Duodenal mucosa (tissue), 2 donors: ENCODE measurements around the gene PBRM1.
A peak's percentile ranks its signal among the peaks of the same experiment; 100 is the strongest.

Experiments
- H3K27ac ChIP-seq: one replicate; pipeline ENCODE4 v1.7.0; 2013; ENCODE audit warnings: low read depth, low read length
- H3K27me3 ChIP-seq, 2 donors: one replicate each; pipeline ENCODE4 v1.7.0; 2013; ENCODE audit warnings: low read length in 2 of 2, control low read depth in 1 of 2; ENCODE audit not compliant: insufficient read depth in 2 of 2, control insufficient read depth in 1 of 2
- H3K36me3 ChIP-seq, 2 donors: one replicate each; pipeline ENCODE4 v1.7.0; 2013; ENCODE audit warnings: low read length in 2 of 2, control low read depth in 1 of 2; ENCODE audit not compliant: insufficient read depth in 2 of 2, control insufficient read depth in 1 of 2
- H3K4me1 ChIP-seq, 2 donors: one replicate each; pipeline ENCODE4 v1.7.0; 2013; ENCODE audit warnings: low read length in 2 of 2, control low read depth in 1 of 2; ENCODE audit not compliant: insufficient read depth in 2 of 2, control insufficient read depth in 1 of 2
- H3K4me3 ChIP-seq, 2 donors: one replicate each; pipeline ENCODE4 v1.7.0; 2013; ENCODE audit warnings: low read length in 2 of 2, low read depth in 1 of 2
- H3K9ac ChIP-seq, 2 donors: one replicate each; pipeline ENCODE4 v1.7.0; 2013; ENCODE audit warnings: low read length in 2 of 2, low read depth in 1 of 2
- H3K9me3 ChIP-seq, 2 donors: one replicate each; pipeline ENCODE4 v1.7.0; 2013; ENCODE audit warnings: low read length in 2 of 2, control low read depth in 1 of 2; ENCODE audit not compliant: control insufficient read depth in 1 of 2

PBRM1 gene

GRCh38 chr3:52532838-52533622 lies 152.7 kb downstream of the PBRM1 start:
- Histone ChIP-seq H3K27me3 (no peaks in the 10 kb centered on the region), H3K27ac (no peak overlapping the region), H3K4me1 (peaks cover 24 to 25% of the 10 kb centered on the region in 2 donors), H3K9me3 (no peaks in the 10 kb centered on the region), H3K9ac (peak overlapping the region in 1 of 2 donors; percentile 47), H3K36me3 (peaks cover 0 to 2% of the 10 kb centered on the region in 2 donors), H3K4me3 (peak overlapping the region; percentile 61 to 68)

- Histone ChIP-seq H3K9ac (peak overlapping the region in 1 of 2 donors; percentile 47), H3K9me3 (no peaks in the 10 kb centered on the region), H3K27ac (no peak overlapping the region), H3K4me3 (peak overlapping the region; percentile 61 to 68), H3K27me3 (no peaks in the 10 kb centered on the region), H3K36me3 (peaks cover 0 to 8% of the 10 kb centered on the region in 2 donors), H3K4me1 (peaks cover 19 to 20% of the 10 kb centered on the region in 2 donors)
Observed at GRCh38 chr3:52532517-52532837, 153.2 kb downstream of the PBRM1 start.

GRCh38 chr3:52531860-52532516 lies 153.7 kb downstream of the PBRM1 start:
- H3K36me3 ChIP-seq = peaks cover 0 to 12% of the 10 kb centered on the region in 2 donors
- peaks cover 14 to 15% of the 10 kb centered on the region in 2 donors for H3K4me1 ChIP-seq
- no peak overlapping the region for H3K9ac ChIP-seq
- no peaks in the 10 kb centered on the region for H3K27me3 ChIP-seq
- no peaks in the 10 kb centered on the region for H3K9me3 ChIP-seq
- H3K27ac ChIP-seq = no peak overlapping the region
- H3K4me3 ChIP-seq = peak overlapping the region in 1 of 2 donors; percentile 68

GRCh38 chr3:52530918-52531826 lies 154.5 kb downstream of the PBRM1 start:
- Histone ChIP-seq H3K4me3 (no peak overlapping the region), H3K36me3 (peaks cover 0 to 14% of the 10 kb centered on the region in 2 donors), H3K4me1 (peaks cover 12 to 15% of the 10 kb centered on the region in 2 donors), H3K9ac (no peak overlapping the region), H3K27ac (no peak overlapping the region), H3K9me3 (no peaks in the 10 kb centered on the region), H3K27me3 (no peaks in the 10 kb centered on the region)

GRCh38 chr3:52529376-52530333 lies 156.1 kb downstream of the PBRM1 start:
- Histone ChIP-seq H3K27me3 (no peaks in the 10 kb centered on the region), H3K36me3 (peaks cover 0 to 16% of the 10 kb centered on the region in 2 donors), H3K9me3 (no peaks in the 10 kb centered on the region), H3K4me1 (peaks cover 7 to 12% of the 10 kb centered on the region in 2 donors), H3K27ac (no peak overlapping the region), H3K9ac (no peak overlapping the region), H3K4me3 (no peak overlapping the region)

GRCh38 chr3:52528586-52529375 lies 156.9 kb downstream of the PBRM1 start:
- no peak overlapping the region for H3K27ac ChIP-seq

GRCh38 chr3:52527732-52528585 lies 157.8 kb downstream of the PBRM1 start:
- no peak overlapping the region for H3K27ac ChIP-seq
- H3K9me3 ChIP-seq = no peaks in the 10 kb centered on the region
- H3K4me3 ChIP-seq = no peak overlapping the region
- no peaks in the 10 kb centered on the region for H3K27me3 ChIP-seq
- peaks cover 0 to 20% of the 10 kb centered on the region in 2 donors for H3K36me3 ChIP-seq
- no peak overlapping the region for H3K9ac ChIP-seq
- H3K4me1 ChIP-seq = peaks cover 4 to 12% of the 10 kb centered on the region in 2 donors

More at GRCh38 chr3:52528586-52529375, 156.9 kb downstream of the PBRM1 start:
- Histone ChIP-seq H3K4me1 (peaks cover 4 to 12% of the 10 kb centered on the region in 2 donors), H3K9me3 (no peaks in the 10 kb centered on the region), H3K27me3 (no peaks in the 10 kb centered on the region), H3K9ac (no peak overlapping the region), H3K4me3 (no peak overlapping the region), H3K36me3 (peaks cover 0 to 20% of the 10 kb centered on the region in 2 donors)

- Histone ChIP-seq H3K27me3 (no peaks in the 10 kb centered on the region), H3K9me3 (no peaks in the 10 kb centered on the region), H3K27ac (no peak overlapping the region), H3K36me3 (peaks cover 0 to 22% of the 10 kb centered on the region in 2 donors), H3K9ac (no peak overlapping the region), H3K4me3 (no peak overlapping the region), H3K4me1 (peaks cover 0 to 5% of the 10 kb centered on the region in 2 donors)
Observed at GRCh38 chr3:52527039-52527731, 158.5 kb downstream of the PBRM1 start.
